Ishikawa (cell line): Measurements from ENCODE around the gene SCRT2.

Experiments used
- CREB1 ChIP-seq: IDR thresholded peaks from 2 replicates; pipeline ENCODE4 v1.6.1; 2012; ENCODE audit warnings: low read depth
- EP300 ChIP-seq: IDR thresholded peaks from 2 replicates; pipeline ENCODE4 v1.6.1; 2012; ENCODE audit warnings: borderline replicate concordance
- MAX ChIP-seq: IDR thresholded peaks from 2 replicates; pipeline ENCODE4 v1.6.1; 2012
- RAD21 ChIP-seq: IDR thresholded peaks from 2 replicates; pipeline ENCODE4 v1.6.1; 2012; ENCODE audit warnings: low read depth
- REST ChIP-seq: IDR thresholded peaks from 2 replicates; pipeline ENCODE4 v1.6.1; 2012; ENCODE audit warnings: low read depth, mild to moderate bottlenecking
- TEAD4 ChIP-seq: IDR thresholded peaks from 2 replicates; pipeline ENCODE4 v1.6.1; 2012
- ZBTB7A ChIP-seq: IDR thresholded peaks from 2 replicates; pipeline ENCODE4 v1.6.1; 2012; ENCODE audit warnings: low read depth

- TF ChIP-seq ZBTB7A (no peak), CREB1 (no peak), REST (no peak), RAD21 (no peak), TEAD4 (no peak), EP300 (no peak), MAX (no peak)
Measured at GRCh38 chr20:664576-664975, 11.0 kb downstream of the SCRT2 start.
